HG03060 (cell line): ENCODE data around the gene NRARP.
"Not testable (repeated sequence)": the region's sequence is repeated elsewhere in the genome, so short reads cannot be mapped to it uniquely, and the experiment has no call there.

ENCODE experiments used
- ATAC-seq: cut with Tn5 transposase; IDR thresholded peaks from one replicate; pipeline ENCODE4 v1.9.1; 2021; ENCODE audit warnings: low read depth, moderate number of reproducible peaks; ENCODE audit not compliant: unreplicated experiment

The NRARP gene

GRCh38 chr9:137302118-137302448 is at the start of gene NRARP:
TSS of gene NRARP (minus strand) at chr9:137302271. CDS start at chr9:137301928, 343 bp downstream.
- ATAC-seq, result no peak

GRCh38 chr9:137350696-137351584 is 48.9 kb upstream of the NRARP start:
- ATAC-seq, result no peak

GRCh38 chr9:137349471-137350033 is 47.5 kb upstream of the NRARP start:
- ATAC-seq, result no peak

- no peak for ATAC-seq
Measured at GRCh38 chr9:137348769-137349470, 46.8 kb upstream of the NRARP start.

- no peak for ATAC-seq
Measured at GRCh38 chr9:137347928-137348327, 45.9 kb upstream of the NRARP start.

GRCh38 chr9:137342482-137342881 is 40.4 kb upstream of the NRARP start:
- no peak for ATAC-seq

GRCh38 chr9:137341227-137341626 is 39.2 kb upstream of the NRARP start:
- ATAC-seq, result no peak

- ATAC-seq, result not testable (repeated sequence)
Measured at GRCh38 chr9:137339908-137340462, 37.9 kb upstream of the NRARP start.

GRCh38 chr9:137339045-137339907 is 37.2 kb upstream of the NRARP start:
- no peak for ATAC-seq

GRCh38 chr9:137336735-137337134 is 34.7 kb upstream of the NRARP start:
- ATAC-seq, result no peak

GRCh38 chr9:137333016-137333671 is 31.1 kb upstream of the NRARP start:
- ATAC-seq, result no peak

GRCh38 chr9:137331929-137332328 is 29.9 kb upstream of the NRARP start:
- no peak for ATAC-seq

GRCh38 chr9:137330689-137331088 is 28.6 kb upstream of the NRARP start:
- ATAC-seq, result no peak

GRCh38 chr9:137329590-137329989 is 27.5 kb upstream of the NRARP start:
- ATAC-seq, result not testable (repeated sequence)

GRCh38 chr9:137327641-137328550 is 25.8 kb upstream of the NRARP start:
- not testable (repeated sequence) for ATAC-seq

- ATAC-seq, result no peak
Measured at GRCh38 chr9:137326445-137327065, 24.5 kb upstream of the NRARP start.

- ATAC-seq, result no peak
Measured at GRCh38 chr9:137325799-137326198, 23.7 kb upstream of the NRARP start.

GRCh38 chr9:137325124-137325523 is 23.1 kb upstream of the NRARP start:
- ATAC-seq, result no peak
